Large intestine (tissue), 3 donors: Measurements from ENCODE around the gene ISYNA1. TPM values are rescaled to one million over a fixed set of nuclear protein-coding genes. Genes with fewer than 3 reads are reported as not detected.

Source experiments
- DNase-seq, 2 donors: peaks; one replicate each; pipeline versions ENCODE4 v3.0.0 to v3.0.0-alpha.2; 2013
- H3K27ac ChIP-seq: one replicate; pipeline ENCODE4 v1.5.1; 2013; ENCODE audit warnings: low read length
- H3K27me3 ChIP-seq: 2 replicates; pipeline ENCODE4 v1.6.1; 2013; ENCODE audit warnings: low read length; ENCODE audit not compliant: control insufficient read depth, insufficient read depth
- H3K36me3 ChIP-seq: 2 replicates; pipeline ENCODE4 v1.6.1; 2013; ENCODE audit warnings: low read length; ENCODE audit not compliant: control insufficient read depth, insufficient read depth
- H3K4me1 ChIP-seq: one replicate; pipeline ENCODE4 v1.6.1; 2013; ENCODE audit warnings: low read length; ENCODE audit not compliant: control insufficient read depth, insufficient read depth
- H3K4me3 ChIP-seq: one replicate; pipeline ENCODE4 v1.5.1; 2013; ENCODE audit warnings: low read length
- H3K9me3 ChIP-seq: one replicate; pipeline ENCODE4 v1.6.1; 2013; ENCODE audit warnings: mild to moderate bottlenecking, low read depth, low read length, moderate library complexity; ENCODE audit not compliant: control insufficient read depth
- WGBS: methylation state at CpG from one replicate; pipeline ENCODE4 v1.1.5; 2013; ENCODE audit warnings: low lambda C conversion rate; ENCODE audit not compliant: insufficient coverage; 5-methylcytosine and 5-hydroxymethylcytosine counted together
- polyA plus RNA-seq: library from polyadenylated mRNA; unstranded; fragments of 120-200 nt; gene quantifications from one replicate; pipeline ENCODE4 v1.2.1, GENCODE V29; 2013

ISYNA1 gene
- polyA plus RNA-seq, 1 donor: 64.4 TPM

- H3K27me3 ChIP-seq: no peaks in the 10 kb centered on the region
- H3K36me3 ChIP-seq: peaks cover 63% of the 10 kb centered on the region
- H3K4me1 ChIP-seq: peaks cover 33% of the 10 kb centered on the region
- H3K9me3 ChIP-seq: peaks cover 12% of the 10 kb centered on the region
- WGBS: no CpG with 5 or more reads among the region's 15 CpGs
- H3K4me3 ChIP-seq: no peak overlapping the region
- no peak overlapping the region for H3K27ac ChIP-seq
- peak in 1 of 2 donors; percentile 67 for DNase-seq
These were observed 7.5 kb upstream of the ISYNA1 start for GRCh38 chr19:18445262-18445948.

- Histone ChIP-seq H3K9me3 (peaks cover 10% of the 10 kb centered on the region), H3K4me1 (peaks cover 36% of the 10 kb centered on the region), H3K27ac (no peak overlapping the region), H3K27me3 (no peaks in the 10 kb centered on the region), H3K36me3 (peaks cover 54% of the 10 kb centered on the region), H3K4me3 (no peak overlapping the region)
- DNase-seq: no peak
- 100% methylated on average over 2 of the region's 19 CpGs for WGBS
These were observed 6.6 kb upstream of the ISYNA1 start for GRCh38 chr19:18444513-18444912.

- no peak overlapping the region for H3K4me3 ChIP-seq
- no peaks in the 10 kb centered on the region for H3K27me3 ChIP-seq
- peaks cover 9% of the 10 kb centered on the region for H3K9me3 ChIP-seq
- no peak for DNase-seq
- peaks cover 42% of the 10 kb centered on the region for H3K4me1 ChIP-seq
- no CpG with 5 or more reads among the region's 11 CpGs for WGBS
- H3K36me3 ChIP-seq: peaks cover 47% of the 10 kb centered on the region
- H3K27ac ChIP-seq: no peak overlapping the region
These were observed 5.9 kb upstream of the ISYNA1 start for GRCh38 chr19:18443831-18444230.

GRCh38 chr19:18443406-18443805 lies 5.5 kb upstream of the ISYNA1 start:
- no peak overlapping the region for H3K27ac ChIP-seq
- H3K36me3 ChIP-seq: peaks cover 43% of the 10 kb centered on the region
- no peaks in the 10 kb centered on the region for H3K27me3 ChIP-seq
- peaks cover 9% of the 10 kb centered on the region for H3K9me3 ChIP-seq
- DNase-seq: no peak
- H3K4me3 ChIP-seq: no peak overlapping the region
- no CpG with 5 or more reads among the region's 6 CpGs for WGBS
- peaks cover 47% of the 10 kb centered on the region for H3K4me1 ChIP-seq

GRCh38 chr19:18442941-18443340 lies 5.0 kb upstream of the ISYNA1 start:
- H3K9me3 ChIP-seq: peaks cover 9% of the 10 kb centered on the region
- no CpG with 5 or more reads among the region's 12 CpGs for WGBS
- peaks cover 39% of the 10 kb centered on the region for H3K36me3 ChIP-seq
- no peaks in the 10 kb centered on the region for H3K27me3 ChIP-seq
- H3K27ac ChIP-seq: no peak overlapping the region
- no peak for DNase-seq
- H3K4me3 ChIP-seq: no peak overlapping the region
- peaks cover 50% of the 10 kb centered on the region for H3K4me1 ChIP-seq

GRCh38 chr19:18441804-18442788 lies 4.2 kb upstream of the ISYNA1 start:
- Histone ChIP-seq H3K4me1 (peaks cover 50% of the 10 kb centered on the region), H3K27me3 (no peaks in the 10 kb centered on the region), H3K36me3 (peaks cover 35% of the 10 kb centered on the region), H3K27ac (no peak overlapping the region), H3K9me3 (peaks cover 9% of the 10 kb centered on the region), H3K4me3 (no peak overlapping the region)
- DNase-seq: no peak
- WGBS: 100% methylated on average over 1 of the region's 5 CpGs

GRCh38 chr19:18440936-18441803 lies 3.2 kb upstream of the ISYNA1 start:
- Histone ChIP-seq H3K9me3 (peaks cover 13% of the 10 kb centered on the region), H3K4me1 (peaks cover 56% of the 10 kb centered on the region), H3K27me3 (no peaks in the 10 kb centered on the region), H3K27ac (peak overlapping the region; percentile 56), H3K4me3 (no peak overlapping the region), H3K36me3 (peaks cover 31% of the 10 kb centered on the region)
- no CpG with 5 or more reads among the region's 23 CpGs for WGBS
- peak in 1 of 2 donors; percentile 68 for DNase-seq

- Histone ChIP-seq H3K4me3 (no peak overlapping the region), H3K9me3 (peaks cover 18% of the 10 kb centered on the region), H3K36me3 (peaks cover 29% of the 10 kb centered on the region), H3K4me1 (peaks cover 49% of the 10 kb centered on the region), H3K27me3 (no peaks in the 10 kb centered on the region), H3K27ac (peak overlapping the region; percentile 56)
- no CpG with 5 or more reads among the region's 11 CpGs for WGBS
- peak in 1 of 2 donors; percentile 73 for DNase-seq
These were observed 2.5 kb upstream of the ISYNA1 start for GRCh38 chr19:18440415-18440877.

GRCh38 chr19:18439910-18440237 lies 1.9 kb upstream of the ISYNA1 start:
- Histone ChIP-seq H3K27me3 (no peaks in the 10 kb centered on the region), H3K36me3 (peaks cover 32% of the 10 kb centered on the region), H3K27ac (no peak overlapping the region), H3K4me3 (no peak overlapping the region), H3K4me1 (peaks cover 45% of the 10 kb centered on the region), H3K9me3 (peaks cover 21% of the 10 kb centered on the region)
- no CpG with 5 or more reads among the region's 9 CpGs for WGBS
- DNase-seq: no peak
